DND-41 (cell line): Measurements from ENCODE around the gene EIF3I.

Experiments
- CTCF ChIP-seq: IDR thresholded peaks from 2 replicates; pipeline ENCODE4 v1.5.1; 2012; ENCODE audit warnings: borderline replicate concordance, low read length, moderate library complexity, mild to moderate bottlenecking; ENCODE audit not compliant: poor library complexity, severe bottlenecking; ENCODE audit errors: extremely low read depth
- EZH2 ChIP-seq: IDR thresholded peaks from 3 replicates; pipeline ENCODE4 v1.6.1; 2012; ENCODE audit warnings: borderline replicate concordance, low read depth, mild to moderate bottlenecking, moderate library complexity, low read length, inconsistent platforms; ENCODE audit not compliant: severe bottlenecking

- TF ChIP-seq CTCF (peak; percentile 33), EZH2 (no peak)
Measured at GRCh38 chr1:32201011-32201855, 21.0 kb upstream of the EIF3I start.
